Heart left ventricle (tissue), 16 donors: ENCODE measurements around the gene DPP10. TPM values are rescaled to one million over a fixed set of nuclear protein-coding genes. Genes with fewer than 3 reads are reported as not detected.

ENCODE experiments used
- ATAC-seq, 4 donors: fragments of 200-7000 bp; cut with Tn5 transposase; one replicate each; pipeline ENCODE4 v1.9.1; 2020 to 2022; ENCODE audit warnings: moderate library complexity in 4 of 4, mild to moderate bottlenecking in 3 of 4, moderate number of reproducible peaks in 1 of 4
- DNase-seq, 5 donors: peaks; one replicate each; pipeline ENCODE4 v3.0.0-alpha.2; 2020
- H3K27ac ChIP-seq, 12 donors: fragments of 200-600 bp; sonication (generic) in 4 of 12; one replicate each; pipeline versions ENCODE4 v1.5.0 to v1.8.0; 2016 to 2022; ENCODE audit warnings: mild to moderate bottlenecking in 2 of 12
- H3K27me3 ChIP-seq, 9 donors: fragments of 200-600 bp; sonication (generic) in 2 of 9; one replicate each; pipeline versions ENCODE4 v1.5.1 to v1.8.0; 2016 to 2022; ENCODE audit warnings: mild to moderate bottlenecking in 3 of 9
- H3K36me3 ChIP-seq, 9 donors: fragments of 200-600 bp; sonication (generic) in 2 of 9; one replicate each; pipeline versions ENCODE4 v1.5.0 to v1.8.0; 2018 to 2022; ENCODE audit warnings: mild to moderate bottlenecking in 2 of 9
- H3K4me1 ChIP-seq, 12 donors: fragments of 200-600 bp; sonication (generic) in 4 of 12; one replicate each; pipeline versions ENCODE4 v1.5.0 to v1.8.0; 2016 to 2022; ENCODE audit warnings: mild to moderate bottlenecking in 3 of 12
- H3K4me3 ChIP-seq, 12 donors: fragments of 200-600 bp; sonication (generic) in 4 of 12; one replicate each; pipeline versions ENCODE4 v1.5.0 to v1.8.0; 2017 to 2022; ENCODE audit warnings: mild to moderate bottlenecking in 9 of 12, moderate library complexity in 4 of 12
- H3K9me3 ChIP-seq, 12 donors: fragments of 200-600 bp; sonication (generic) in 4 of 12; one replicate each; pipeline versions ENCODE4 v1.5.0 to v1.8.0; 2016 to 2022; ENCODE audit warnings: mild to moderate bottlenecking in 1 of 12
- POLR2A ChIP-seq, 2 donors: fragments of 450-650 bp; IDR thresholded peaks; one replicate each; pipeline ENCODE4 v1.6.1; 2017; ENCODE audit warnings: antibody characterized with exemption in 2 of 2, mild to moderate bottlenecking in 2 of 2, moderate library complexity in 2 of 2
- WGBS, 4 donors: extraction: QIAGEN DNeasy Blood & Tissue Kit in 2 of 4; methylation state at CpG; one replicate each; pipeline versions ENCODE4 v1.1.5 to v1.1.7; 2013 to 2018; 5-methylcytosine and 5-hydroxymethylcytosine counted together
- intact Hi-C, 10 donors: fragments of 100-400 bp; cut with DNase I; formaldehyde crosslinking; loops; one replicate each; pipeline versions ENCODE4 v1.11.1 to v1.14.2; 2022
- polyA plus RNA-seq, 2 donors: library from polyadenylated mRNA; stranded (reverse); fragments of 200-250 nt; gene quantifications; one replicate each; pipeline ENCODE4 v1.2.3, GENCODE V29; 2013
- total RNA-seq, 9 donors: library from RNA; depleted of rRNA in 2 of 9; stranded (reverse); fragments of >200 nt in 2 of 9; fragmentation: NEBNext Ultra II Directional in 3 of 9; extraction: Animal tissue kit (Norgen Biotek cat#: 25700) in 3 of 9; gene quantifications; one replicate each; pipeline versions ENCODE4 v1.1.0 to v1.2.4, GENCODE V29; 2016 to 2023
- TF ChIP-seq, protein P1 (sequence below), 12 donors: fragments of 200-600 bp; sonication (generic) in 4 of 12; IDR thresholded peaks; one replicate each; pipeline versions ENCODE4 v1.5.0 to v1.8.0; 2018 to 2022; ENCODE audit warnings: antibody characterized with exemption in 12 of 12, mild to moderate bottlenecking in 5 of 12
- donor health status: ischemic (EF 13 %, LVEDD 7.1; RV severe dilation, severe dysfunction).
- donor health status: healthy with polysubstance abuse.
- donor health status: DM: no; HTN: yes; CAD: no.
- donor health status: DM: no; HTN: no; CAD: no.
- donor health status: ischemic (EF 25% LVEDD 6.9; RV normal size, moderate dysfunction).
- donor health status: ischemic (EF 25% LVEDD 5.7; RV mildly dilated, moderate dysfunction).
- donor health status: healthy.
- donor health status: DM: yes; HTN: yes; CAD: no.
- donor health status: ischemic (EF 35%, LVEDD 5.7; RV mildly dilated, moderate dysfunction).
- donor health status: nonischemic (EF 11% LVEDD 7.7; RV severe dilation, severe dysfunction).
- donor health status: DM: yes; HTN: yes; CAD: no.
- donor health status: PGD.
- donor health status: ischemic (EF 29% LVEDD 5.4; RV normal size, mild dysfunction).
- donor health status: nonischemic (EF 23%, LVEDD 6.1; RV moderate dilation, normal function).

Gene DPP10
- total and polyA plus RNA-seq, 11 donors: 0.88 TPM; not detected in 10

DNA sequence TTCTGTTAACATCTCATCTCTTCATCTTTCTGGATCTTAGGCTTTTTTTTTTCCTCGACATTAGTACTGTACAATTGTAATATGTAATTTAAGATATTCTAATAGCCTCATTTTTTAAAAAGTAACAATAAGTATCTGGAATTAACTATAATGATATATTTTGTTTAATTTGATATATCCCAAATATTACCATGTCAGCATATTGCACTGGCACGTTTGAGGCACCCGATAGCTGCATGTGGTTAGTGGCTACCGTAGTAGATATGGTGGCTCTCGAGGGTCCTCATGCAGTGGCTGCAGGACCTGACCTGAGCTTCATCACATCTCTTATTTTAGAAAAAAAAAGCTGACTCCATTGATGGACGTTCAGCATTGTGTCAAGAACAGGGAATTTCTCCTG, 371.9 kb downstream of the DPP10 start:
- Histone ChIP-seq H3K4me1 (no peaks in the 10 kb centered on the region), H3K36me3 (no peaks in the 10 kb centered on the region), H3K4me3 (no peak overlapping the region), H3K27me3 (no peaks in the 10 kb centered on the region), H3K9me3 (no peaks in the 10 kb centered on the region), H3K27ac (no peak overlapping the region)
- DNase-seq: no peak
- intact Hi-C loops: no loop called here
- no peak for ATAC-seq
- WGBS, 4 donors: 72 to 75% (median 73%) methylated on average over 6 of the region's 6 CpGs
- TF ChIP-seq POLR2A (IDR thresholded peaks at IDR 0.05): no peak
- TF ChIP-seq, protein P1, sequence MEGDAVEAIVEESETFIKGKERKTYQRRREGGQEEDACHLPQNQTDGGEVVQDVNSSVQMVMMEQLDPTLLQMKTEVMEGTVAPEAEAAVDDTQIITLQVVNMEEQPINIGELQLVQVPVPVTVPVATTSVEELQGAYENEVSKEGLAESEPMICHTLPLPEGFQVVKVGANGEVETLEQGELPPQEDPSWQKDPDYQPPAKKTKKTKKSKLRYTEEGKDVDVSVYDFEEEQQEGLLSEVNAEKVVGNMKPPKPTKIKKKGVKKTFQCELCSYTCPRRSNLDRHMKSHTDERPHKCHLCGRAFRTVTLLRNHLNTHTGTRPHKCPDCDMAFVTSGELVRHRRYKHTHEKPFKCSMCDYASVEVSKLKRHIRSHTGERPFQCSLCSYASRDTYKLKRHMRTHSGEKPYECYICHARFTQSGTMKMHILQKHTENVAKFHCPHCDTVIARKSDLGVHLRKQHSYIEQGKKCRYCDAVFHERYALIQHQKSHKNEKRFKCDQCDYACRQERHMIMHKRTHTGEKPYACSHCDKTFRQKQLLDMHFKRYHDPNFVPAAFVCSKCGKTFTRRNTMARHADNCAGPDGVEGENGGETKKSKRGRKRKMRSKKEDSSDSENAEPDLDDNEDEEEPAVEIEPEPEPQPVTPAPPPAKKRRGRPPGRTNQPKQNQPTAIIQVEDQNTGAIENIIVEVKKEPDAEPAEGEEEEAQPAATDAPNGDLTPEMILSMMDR (IDR thresholded peaks at IDR 0.05): no peak

DNA sequence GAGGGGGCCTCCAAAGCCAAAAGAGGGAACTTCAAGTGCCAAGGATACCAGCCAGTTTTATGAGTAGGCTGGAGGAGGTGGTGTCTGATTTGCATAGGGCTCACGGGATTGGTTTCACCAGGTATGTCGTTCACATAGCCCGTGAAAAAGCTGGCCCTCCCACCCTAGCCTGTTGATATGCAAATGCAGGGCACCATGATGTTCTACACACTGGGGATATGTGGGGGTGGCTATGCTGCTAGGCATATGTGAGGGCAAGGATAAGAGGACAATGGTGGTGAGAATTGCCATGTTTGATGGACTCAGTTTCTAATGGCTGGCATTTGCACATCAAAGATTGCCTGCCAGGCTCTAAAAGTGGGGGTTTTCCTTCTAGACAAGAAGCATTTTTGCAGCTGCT, 378.6 kb downstream of the DPP10 start:
- 73 to 90% (median 80%) methylated on average over 3 of the region's 3 CpGs for WGBS, 4 donors
- TF ChIP-seq, protein P1 (IDR thresholded peaks at IDR 0.05): no peak
- TF ChIP-seq POLR2A (IDR thresholded peaks at IDR 0.05): no peak
- Histone ChIP-seq H3K36me3 (no peaks in the 10 kb centered on the region), H3K27me3 (no peaks in the 10 kb centered on the region), H3K27ac (no peak overlapping the region), H3K4me3 (no peak overlapping the region), H3K9me3 (no peaks in the 10 kb centered on the region), H3K4me1 (no peaks in the 10 kb centered on the region)
- intact Hi-C loops: no loop called here
- DNase-seq: no peak
- no peak for ATAC-seq

DNA sequence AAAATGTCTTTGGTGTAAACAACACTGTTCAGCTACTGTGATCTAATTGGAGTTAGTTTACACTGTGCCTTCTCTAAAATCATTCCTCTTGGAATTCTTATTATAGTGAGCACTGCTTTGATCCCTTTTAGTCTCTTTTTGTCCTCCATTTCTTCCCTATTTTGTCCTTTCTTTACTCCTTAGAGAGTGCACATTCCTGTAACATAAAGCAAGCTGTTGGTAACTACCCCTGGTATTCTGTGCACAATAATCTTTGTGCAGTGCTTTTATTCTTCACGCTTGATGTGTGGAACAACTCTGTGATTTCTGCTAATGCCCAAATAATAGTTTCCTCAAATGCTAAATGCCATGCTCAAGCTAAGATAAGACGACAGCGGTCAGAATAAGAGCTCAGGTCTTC, 401.5 kb downstream of the DPP10 start:
- no peak for ATAC-seq
- H3K27ac ChIP-seq: no peak overlapping the region
- no peaks in the 10 kb centered on the region for H3K27me3 ChIP-seq
- no peaks in the 10 kb centered on the region for H3K4me1 ChIP-seq
- WGBS, 4 donors: 81 to 87% (median 86%) methylated on average over 3 of the region's 3 CpGs
- H3K9me3 ChIP-seq: no peaks in the 10 kb centered on the region
- intact Hi-C loops: no loop called here
- no peak overlapping the region for H3K4me3 ChIP-seq
- TF ChIP-seq, protein P1 (IDR thresholded peaks at IDR 0.05): no peak
- TF ChIP-seq POLR2A (IDR thresholded peaks at IDR 0.05): no peak
- DNase-seq: no peak
- H3K36me3 ChIP-seq: no peaks in the 10 kb centered on the region

DNA sequence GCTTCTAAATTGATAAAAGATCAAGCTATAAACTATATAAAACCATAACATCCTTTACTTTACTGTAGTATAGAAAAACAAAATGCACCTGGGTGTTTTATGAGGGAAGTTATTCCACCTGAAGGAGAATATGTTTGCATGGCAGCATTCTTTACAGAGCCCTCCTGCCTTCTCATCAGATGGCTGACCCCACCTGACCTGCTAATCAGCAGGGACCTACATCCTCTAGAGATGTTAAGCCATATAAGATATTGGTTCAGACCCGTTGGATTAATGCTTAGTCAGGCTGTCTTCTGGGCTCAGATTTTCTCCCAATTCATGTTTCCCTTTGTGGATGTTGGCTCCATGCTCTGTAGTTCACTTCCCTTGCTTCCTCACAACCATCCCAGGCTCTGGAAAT, 414.8 kb downstream of the DPP10 start:
- ATAC-seq (no peak), DNase-seq (no peak)
- TF ChIP-seq, protein P1 (IDR thresholded peaks at IDR 0.05): no peak
- TF ChIP-seq POLR2A (IDR thresholded peaks at IDR 0.05): no peak
- Histone ChIP-seq H3K9me3 (no peaks in the 10 kb centered on the region), H3K4me3 (no peak overlapping the region), H3K36me3 (no peaks in the 10 kb centered on the region), H3K27me3 (no peaks in the 10 kb centered on the region), H3K27ac (no peak overlapping the region), H3K4me1 (no peaks in the 10 kb centered on the region)
- WGBS, 4 donors: 42 to 61% (median 47%) methylated on average over 1 of the region's 1 CpG
- intact Hi-C loops: no loop called here
